ENCODE data around the gene SLC39A1.
"Not testable (repeated sequence)": the region's sequence is repeated elsewhere in the genome, so short reads cannot be mapped to it uniquely, and the experiment has no call there.

Gene SLC39A1

GRCh38 chr1:153932156-153933131, 30.9 kb downstream of the SLC39A1 start:
- no peak for DNase-seq (ENCODE audit: low read depth)

- no peak for DNase-seq (ENCODE audit: low read depth)
Measured at GRCh38 chr1:153929981-153930948, 33.1 kb downstream of the SLC39A1 start.

GRCh38 chr1:153929426-153929825, 33.9 kb downstream of the SLC39A1 start:
- no peak for DNase-seq (ENCODE audit: low read depth)

- DNase-seq (ENCODE audit: low read depth) = no peak
Measured at GRCh38 chr1:153928791-153929341, 34.5 kb downstream of the SLC39A1 start.

- DNase-seq (ENCODE audit: low read depth) = no peak
Measured at GRCh38 chr1:153928245-153928644, 35.1 kb downstream of the SLC39A1 start.

GRCh38 chr1:153926405-153926804, 36.9 kb downstream of the SLC39A1 start:
- DNase-seq (ENCODE audit: low read depth) = no peak

- peak; percentile 99 for DNase-seq (ENCODE audit: low read depth)
Measured at GRCh38 chr1:153922972-153923925, 40.1 kb downstream of the SLC39A1 start, which contains the start of gene GATAD2B. Gene GATAD2B (minus strand): TSS chr1:153922972. CDS start chr1:153828347, 94,625 bp downstream.

GRCh38 chr1:153922076-153922971, 41.0 kb downstream of the SLC39A1 start:
- DNase-seq (ENCODE audit: low read depth) = no peak

- DNase-seq (ENCODE audit: low read depth) = no peak
Measured at GRCh38 chr1:153921803-153922075, 41.6 kb downstream of the SLC39A1 start.

- DNase-seq (ENCODE audit: low read depth) = no peak
Measured at GRCh38 chr1:153921080-153921802, 42.1 kb downstream of the SLC39A1 start.

- DNase-seq (ENCODE audit: low read depth) = no peak
Measured at GRCh38 chr1:153919876-153920852, 43.2 kb downstream of the SLC39A1 start.

GRCh38 chr1:153916297-153916696, 47.0 kb downstream of the SLC39A1 start:
- no peak for DNase-seq (ENCODE audit: low read depth)

- no peak for DNase-seq (ENCODE audit: low read depth)
Measured at GRCh38 chr1:153912349-153912748, 51.0 kb downstream of the SLC39A1 start.

GRCh38 chr1:153910560-153910959, 52.8 kb downstream of the SLC39A1 start:
- not testable (repeated sequence) for DNase-seq (ENCODE audit: low read depth)

Data from T follicular helper cell (primary cell).